NCI-H1417 (cell line): ENCODE measurements around the gene FSHR.

Source experiments
- DNase-seq, 3 experiments: peaks; one replicate each; lab custom pipeline; 2025; lab: John Stamatoyannopoulos, UW

The FSHR gene

GRCh38 chr2:49154140-49154539, at the start of gene FSHR:
TSS of gene FSHR (minus strand) at chr2:49154515. CDS start at chr2:49154417, 98 bp downstream.
- no peak for DNase-seq

DNA sequence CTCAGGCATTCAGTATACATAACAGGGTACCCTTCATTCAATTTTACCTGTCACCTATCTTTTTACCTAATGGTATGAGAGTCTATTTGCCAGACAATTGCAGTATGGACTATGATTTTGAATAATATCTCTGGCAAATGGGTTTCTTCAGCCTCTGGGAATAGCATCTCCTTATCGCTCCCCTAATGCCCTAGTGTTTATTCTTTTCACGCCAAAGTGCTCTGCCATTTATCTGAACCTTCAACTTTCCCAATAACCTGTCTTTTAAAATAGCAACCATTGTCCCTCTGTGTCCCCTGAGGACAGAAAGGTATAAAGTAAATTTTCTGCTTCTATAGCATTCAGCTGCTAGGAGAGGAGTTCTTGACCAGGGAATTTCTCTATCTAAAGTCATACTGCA, 45.0 kb upstream of the FSHR start:
- peak in 1 of 3 experiments; percentile 38 for DNase-seq

DNA sequence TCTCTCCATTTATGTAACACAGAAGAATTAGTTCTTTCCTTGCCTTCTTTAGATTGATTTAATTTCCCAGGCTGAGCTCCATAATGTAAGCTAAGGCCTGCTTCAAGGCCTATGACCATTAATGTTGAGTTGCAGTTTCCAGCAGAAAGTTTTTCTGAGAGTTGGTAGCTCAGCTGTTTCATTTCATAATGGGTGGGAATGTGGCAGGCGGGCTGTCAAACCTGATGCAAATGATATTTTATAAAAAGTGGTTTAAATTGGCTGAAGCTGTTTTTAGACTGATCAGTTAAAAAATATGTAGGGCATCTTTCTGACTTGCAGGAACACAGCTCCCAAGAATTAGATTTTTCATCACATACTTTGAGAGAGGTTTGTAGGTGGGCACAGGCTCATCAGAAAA, 40.4 kb upstream of the FSHR start:
- no peak for DNase-seq

- DNase-seq = peak in 1 of 3 experiments; percentile 46
These were observed 37.7 kb upstream of the FSHR start for GRCh38 chr2:49192036-49192435.

GRCh38 chr2:49189512-49190225, 35.4 kb upstream of the FSHR start:
- DNase-seq = no peak

GRCh38 chr2:49186050-49186648, 31.8 kb upstream of the FSHR start:
- DNase-seq = no peak

DNA sequence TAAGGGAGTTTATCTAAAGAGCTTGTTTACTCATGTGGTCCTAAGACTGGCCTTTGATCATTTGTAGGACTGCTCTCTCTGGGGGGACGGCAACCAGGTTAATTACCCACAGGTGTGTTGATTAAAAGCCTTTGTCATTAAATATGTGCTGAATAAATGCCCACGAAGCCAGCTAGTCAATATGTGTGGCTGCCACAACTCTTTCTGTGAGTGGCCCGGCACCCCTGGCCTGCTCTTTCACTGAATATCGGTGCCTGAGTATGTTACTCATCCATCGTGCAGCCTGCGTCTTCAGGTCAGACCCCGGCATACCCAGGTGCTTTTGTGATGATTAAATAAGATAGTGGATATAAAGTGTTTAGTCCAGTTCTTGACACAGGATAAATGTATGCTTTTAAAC, 24.3 kb upstream of the FSHR start:
- no peak for DNase-seq

- no peak for DNase-seq
These were observed 22.9 kb upstream of the FSHR start for GRCh38 chr2:49177194-49177593.

- DNase-seq = no peak
These were observed 21.5 kb upstream of the FSHR start for GRCh38 chr2:49175831-49176230.

- no peak for DNase-seq
These were observed 20.4 kb upstream of the FSHR start for GRCh38 chr2:49174750-49175149.

DNA sequence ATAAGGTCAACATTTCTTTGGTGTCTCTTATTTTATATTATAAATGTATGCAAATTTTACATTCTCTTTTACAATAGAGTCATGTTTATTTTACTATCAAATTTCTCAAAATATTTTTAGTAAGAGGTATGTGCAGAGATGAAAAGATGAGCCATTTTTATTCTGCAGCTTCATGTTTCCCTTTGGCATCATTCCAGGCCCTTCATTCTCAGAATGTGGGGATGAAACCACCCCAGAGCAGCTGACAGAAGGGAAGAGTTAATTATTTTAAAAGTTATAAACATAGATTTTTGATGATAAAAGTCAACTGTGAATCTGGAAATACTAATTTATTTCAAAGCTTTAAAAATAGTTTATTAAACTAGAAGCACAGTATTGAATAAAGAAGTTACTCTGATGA, 12.8 kb upstream of the FSHR start:
- DNase-seq = peak in 2 of 3 experiments; percentile 20 to 50

DNA sequence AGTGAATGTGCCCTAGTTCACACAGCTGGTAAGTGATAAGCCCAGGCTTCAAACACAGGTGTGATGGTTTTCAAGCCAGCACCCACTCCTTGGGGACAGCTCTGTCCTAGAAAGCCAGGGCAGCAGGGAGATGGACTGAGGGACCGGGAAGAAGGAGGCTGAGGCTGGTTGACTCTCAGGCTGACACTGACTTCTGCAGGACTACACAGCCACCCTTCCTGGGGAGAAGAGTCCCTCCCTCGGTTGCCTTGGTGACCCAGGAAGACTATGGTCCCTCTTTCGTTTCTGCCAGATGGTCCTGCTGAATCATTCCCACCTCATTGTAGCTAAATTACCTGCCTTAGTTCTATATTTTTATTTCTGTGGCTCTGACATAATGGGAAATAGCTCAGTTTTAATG, 11.3 kb upstream of the FSHR start:
- no peak for DNase-seq

DNA sequence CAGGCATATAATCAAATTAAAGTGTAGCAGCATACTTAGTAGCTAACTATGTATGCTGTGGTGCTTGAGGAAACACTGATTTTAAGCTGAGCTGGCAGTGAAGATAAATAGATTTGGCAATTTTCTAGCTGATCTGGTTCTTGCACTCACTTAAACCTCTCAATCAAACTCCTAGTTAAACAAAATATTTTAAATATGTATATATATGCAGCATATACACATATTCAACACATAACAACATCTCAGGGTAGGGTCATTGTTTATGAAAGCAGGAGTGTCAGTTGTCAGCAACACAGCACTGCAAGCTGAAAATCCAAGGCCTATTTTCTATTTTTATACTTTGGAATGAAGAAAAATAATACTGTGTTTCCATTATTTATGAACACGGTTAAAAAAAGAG, 10.4 kb upstream of the FSHR start:
- DNase-seq = no peak

GRCh38 chr2:49162151-49162550, 7.8 kb upstream of the FSHR start:
- no peak for DNase-seq

DNA sequence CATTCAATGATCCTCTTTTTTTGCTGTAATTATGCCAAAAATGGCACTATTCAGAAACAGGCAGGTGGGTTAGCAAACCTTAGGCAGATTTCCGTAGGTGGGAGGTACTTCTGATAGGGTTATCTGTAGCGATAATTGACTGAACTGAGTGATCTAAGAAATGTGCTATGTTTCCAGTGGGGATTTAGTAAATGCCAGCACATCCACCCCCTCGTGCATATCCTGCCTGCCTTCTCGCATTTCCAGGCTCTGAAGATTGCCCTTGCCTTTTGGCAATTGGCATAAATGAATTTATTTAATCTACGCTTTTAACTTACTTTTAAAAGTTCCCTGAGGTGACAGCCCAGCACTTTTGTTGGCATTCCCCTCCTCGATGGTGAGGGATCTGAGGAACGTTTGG, 576 bp upstream of the FSHR start:
- no peak for DNase-seq

DNA sequence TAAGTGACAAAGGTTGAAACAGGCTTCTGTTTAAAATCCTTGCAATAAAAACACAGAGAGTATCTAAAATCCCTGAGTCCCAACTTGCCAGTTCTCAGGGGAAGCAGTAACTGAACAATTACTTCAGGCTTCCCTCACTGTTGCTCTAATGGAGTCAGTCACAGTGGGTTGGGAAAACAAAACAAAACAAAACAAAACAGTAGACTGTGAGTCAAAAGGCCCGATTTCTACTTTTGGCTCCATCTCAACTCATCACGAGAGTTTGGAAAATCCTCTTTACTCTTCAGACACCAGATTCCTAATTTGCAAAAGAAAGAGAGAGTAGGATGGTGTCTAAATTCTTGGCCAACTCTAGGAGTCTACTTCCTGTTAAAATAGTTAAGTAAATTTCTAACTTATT, 1.1 kb downstream of the FSHR start:
- no peak for DNase-seq

DNA sequence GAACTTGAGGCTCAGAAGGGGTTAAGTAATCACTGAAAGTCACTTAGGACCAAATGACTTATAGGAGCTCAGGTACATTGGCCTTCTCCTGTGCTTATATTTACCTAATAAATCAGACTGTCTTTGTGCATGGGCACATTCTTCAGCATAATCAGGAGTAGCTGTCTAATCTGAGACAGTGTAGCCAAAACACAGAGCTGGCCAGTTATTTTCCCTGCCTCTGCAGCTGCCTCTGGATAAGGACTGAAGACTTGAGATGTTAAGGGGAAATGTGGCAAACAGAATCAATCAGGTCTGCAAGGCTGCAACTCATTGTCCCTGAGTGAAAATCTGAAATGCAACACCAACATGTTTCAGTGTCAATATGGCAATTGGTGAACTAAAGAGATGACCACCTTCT, 1.5 kb downstream of the FSHR start:
- DNase-seq = no peak

- DNase-seq = no peak
These were observed 7.9 kb downstream of the FSHR start for GRCh38 chr2:49146401-49146800.

DNA sequence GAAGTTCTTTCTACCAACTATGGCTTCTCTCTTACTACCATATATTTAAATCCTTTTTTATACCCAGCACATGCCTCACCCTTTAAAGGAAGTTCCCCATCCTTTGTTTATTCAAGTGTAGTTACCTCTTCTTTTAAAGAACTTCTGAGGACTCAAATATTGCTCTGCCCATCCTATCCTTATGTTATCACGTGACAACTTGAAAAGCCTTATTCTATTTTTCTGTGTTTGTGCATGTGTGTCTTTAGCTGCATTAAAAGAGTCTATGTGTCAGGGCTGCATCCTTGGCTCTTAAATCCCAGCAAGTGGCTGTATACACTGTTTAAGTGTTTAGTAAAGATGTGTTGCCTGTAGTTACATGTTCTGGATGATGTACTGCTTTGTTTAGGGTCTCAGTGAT, 22.5 kb downstream of the FSHR start:
- no peak for DNase-seq

GRCh38 chr2:49129034-49129433, 25.3 kb downstream of the FSHR start:
- no peak for DNase-seq

DNA sequence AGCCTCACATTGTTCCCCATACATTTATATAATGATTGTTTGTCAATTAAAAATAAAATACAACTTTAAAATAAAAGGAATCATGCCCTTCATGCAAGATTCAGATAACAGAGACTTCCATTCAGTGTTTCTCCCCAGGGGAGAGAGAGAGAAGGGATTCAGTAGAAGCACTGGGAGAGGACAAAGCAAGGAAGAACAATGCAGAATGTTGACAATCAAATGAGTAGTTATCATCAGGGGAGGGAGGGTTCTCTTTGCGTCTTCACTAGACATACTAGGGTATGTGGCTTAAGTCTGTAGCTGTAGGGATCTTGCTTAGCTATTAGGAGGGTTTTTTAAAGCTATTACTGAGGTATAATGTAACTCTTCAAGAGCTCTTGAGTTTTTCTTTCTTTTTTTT, 30.7 kb downstream of the FSHR start:
- peak in 1 of 3 experiments; percentile 19 for DNase-seq

DNA sequence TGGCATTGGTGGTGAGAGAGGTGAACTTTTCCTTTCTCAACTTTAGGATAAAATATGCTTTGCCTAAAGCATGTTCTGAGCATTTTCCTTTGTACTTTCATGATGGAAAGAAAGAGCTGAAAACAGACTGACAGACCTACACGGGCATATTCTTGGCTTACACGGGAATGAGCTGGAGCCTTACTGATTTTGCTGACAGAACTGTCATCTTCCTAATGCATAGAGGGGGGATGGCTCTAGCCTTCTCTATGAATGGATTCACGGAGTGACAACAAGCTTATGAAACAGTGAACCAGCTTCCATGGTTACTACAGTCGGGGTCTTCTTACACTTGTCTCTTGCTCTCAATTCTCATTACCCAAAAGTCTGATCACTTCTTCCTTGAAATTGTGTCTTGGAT, 32.2 kb downstream of the FSHR start:
- no peak for DNase-seq

DNA sequence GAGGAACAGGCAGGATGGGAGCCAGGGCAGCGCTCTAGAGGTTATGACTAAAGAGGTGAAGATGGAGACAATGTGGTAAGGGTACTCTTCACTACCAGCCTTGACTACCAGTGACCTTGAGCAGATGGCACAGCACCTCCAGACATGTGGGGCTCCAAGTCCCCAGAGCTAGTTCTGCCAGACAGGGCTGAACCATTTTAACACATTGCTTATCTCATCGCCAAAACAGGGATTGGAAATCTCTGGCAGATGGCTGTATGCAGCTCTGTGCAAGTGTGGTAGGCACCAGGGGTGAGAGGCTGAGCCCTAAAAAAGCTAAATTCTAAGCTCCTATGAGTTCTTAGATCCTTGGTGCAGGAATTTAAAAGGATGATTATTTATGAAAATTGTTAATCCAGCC, 41.3 kb downstream of the FSHR start:
- DNase-seq = no peak

DNA sequence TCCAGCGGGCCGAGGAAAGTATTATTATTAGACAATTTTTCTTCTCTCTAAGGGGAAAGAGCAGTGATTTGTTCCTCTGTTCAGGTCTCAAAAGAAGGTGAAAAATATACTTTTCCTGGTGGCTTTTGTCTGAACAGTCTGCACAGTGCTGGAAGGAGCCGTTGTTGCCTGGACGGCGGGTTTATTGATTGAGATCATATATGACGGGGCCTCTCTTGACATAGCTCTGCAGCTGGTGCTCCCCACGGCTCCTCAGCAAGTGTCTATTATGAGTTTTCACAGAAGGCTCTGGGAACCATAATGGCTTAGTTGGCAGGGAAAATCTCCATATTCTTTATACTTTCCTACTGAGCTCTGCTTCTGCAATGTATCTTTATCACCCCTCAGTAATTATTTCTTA, 42.9 kb downstream of the FSHR start:
- peak in 1 of 3 experiments; percentile 32 for DNase-seq
